Measurements from ENCODE around the gene MICAL2. TPM values are rescaled to one million over a fixed set of nuclear protein-coding genes. Genes with fewer than 3 reads are reported as not detected.

The MICAL2 gene
- total and polyA plus RNA-seq, 2 of the 13 experiments (the other 11 are each of a cell fraction or from before 2014, with no cell fraction given), result 0.78 to 1.1 TPM

DNA sequence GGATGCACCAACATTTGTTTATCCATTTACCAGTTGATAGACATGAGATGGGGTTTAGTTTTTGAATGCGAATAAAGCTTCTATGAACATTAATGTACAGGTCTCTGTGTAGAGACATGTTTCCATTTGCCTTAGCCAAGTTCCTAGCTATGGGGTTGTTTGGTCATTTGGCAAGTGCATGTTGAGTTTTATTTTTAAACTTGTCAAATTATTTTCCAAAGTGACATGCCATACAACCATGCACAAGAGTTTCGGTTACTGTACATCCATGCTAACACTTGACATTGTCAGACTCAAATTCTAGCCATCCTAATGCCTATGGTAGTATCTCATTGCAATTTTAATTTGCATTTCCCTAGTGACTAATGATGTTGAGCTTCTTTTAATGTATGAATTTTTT is 196.4 kb downstream of the MICAL2 start:
- no TSS peak for BruUV-seq (replicated peaks)
- FAIRE-seq, result no peak
- no peak for ATAC-seq
- Histone ChIP-seq H3K36me3 (replicated peaks in 1 of 2; ENCODE audit: control insufficient read depth in 1 of 2, insufficient read depth in 2 of 2, low read length in 2 of 2) (no peaks in the 10 kb centered on the region), H3K79me2 (ENCODE audit: insufficient read depth, low read length) (no peaks in the 10 kb centered on the region), H3K4me3 (replicated peaks in 1 of 3; ENCODE audit: insufficient read depth in 1 of 3, low read depth in 2 of 3, low read length in 3 of 3) (no peak overlapping the region), H3K9ac (ENCODE audit: insufficient read depth, low read depth, low read length) (no peak overlapping the region), H3K27ac (ENCODE audit: extremely low read length, insufficient read depth, low read length) (no peak overlapping the region), H3K4me2 (ENCODE audit: low read depth, low read length) (no peak overlapping the region), H3K9me3 (ENCODE audit: low read length) (no peaks in the 10 kb centered on the region), H4K20me1 (ENCODE audit: insufficient read depth, low read length) (no peaks in the 10 kb centered on the region), H3K27me3 (ENCODE audit: control insufficient read depth in 1 of 2, insufficient read depth in 2 of 2, low read length in 2 of 2) (no peaks in the 10 kb centered on the region), H2AFZ (ENCODE audit: low read length) (no peak overlapping the region), H3K4me1 (ENCODE audit: insufficient read depth, low read length) (no peaks in the 10 kb centered on the region)
- in situ Hi-C loops (cut with HindIII; ENCODE audit: extremely low pct_ligation_motif_present, low pct_unique_long_range_greater_than_20kb) (loop anchor here (25.0 kb wide), 1 partner anchor 880 kb away; no protein-coding TSS in a partner anchor), intact Hi-C loops (cut with micrococcal nuclease; ENCODE audit: unreplicated experiment) (no loop called here)
- 55% methylated on average over 2 of the region's 2 CpGs for WGBS (ENCODE audit: low lambda C conversion rate)
- ChIA-PET POLR2A (no interaction called here), CTCF (ENCODE audit: low intra/inter-chr PET ratio, low total read pairs) (no interaction called here)
- TF ChIP-seq ZNF7 (CRISPR knock-in tag; IDR thresholded peaks at IDR 0.05) (0 out of 2 replicates have a peak, but pooled peaks have one; percentile 29), FOXC1 (CRISPR knock-in tag; IDR thresholded peaks at IDR 0.05; ENCODE audit: borderline replicate concordance) (no peak)
- no peak for DNase-seq (ENCODE audit: low spot score)

DNA sequence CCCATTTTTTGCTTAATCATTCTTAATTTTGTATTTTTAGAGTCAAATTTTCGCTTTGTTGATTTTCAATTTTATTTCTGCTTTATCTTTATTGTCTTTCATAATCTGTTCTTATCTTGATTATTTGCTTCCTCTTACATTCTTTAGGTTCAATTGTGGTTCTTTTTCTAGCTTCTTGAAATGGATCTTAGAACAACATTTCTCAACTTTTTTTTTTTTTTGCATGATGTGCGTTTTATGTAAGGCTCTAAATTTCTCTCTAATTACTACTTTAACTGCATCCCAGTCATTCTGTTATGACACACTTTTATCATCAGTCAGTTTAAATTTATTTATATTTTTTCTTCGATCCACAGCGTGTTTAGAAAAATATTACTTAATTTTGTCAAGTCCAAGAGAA is 201.7 kb downstream of the MICAL2 start:
- H4K20me1 ChIP-seq (ENCODE audit: insufficient read depth, low read length), result no peaks in the 10 kb centered on the region
- WGBS (ENCODE audit: low lambda C conversion rate), result 13% methylated on average over 4 of the region's 4 CpGs
- H3K4me1 ChIP-seq (ENCODE audit: insufficient read depth, low read length), result no peaks in the 10 kb centered on the region
- FAIRE-seq, result no peak
- DNase-seq (ENCODE audit: low spot score), result no peak
- no peak overlapping the region for H3K27ac ChIP-seq (ENCODE audit: extremely low read length, insufficient read depth, low read length)
- TF ChIP-seq TP53 (CRISPR knock-in tag; conservative IDR thresholded peaks at IDR 0.05) (no peak), SRY (CRISPR knock-in tag; IDR thresholded peaks at IDR 0.05) (no peak), ZFP37 (CRISPR knock-in tag; IDR thresholded peaks at IDR 0.05; ENCODE audit: borderline replicate concordance) (no peak), RFX3 (CRISPR knock-in tag; IDR thresholded peaks at IDR 0.05) (no peak), ZNF33B (CRISPR knock-in tag; IDR thresholded peaks at IDR 0.05) (no peak), ZNF343 (CRISPR knock-in tag; IDR thresholded peaks at IDR 0.05) (no peak), TBP (CRISPR knock-in tag; IDR thresholded peaks at IDR 0.05) (no peak), EEA1 (CRISPR knock-in tag; IDR thresholded peaks at IDR 0.05; ENCODE audit: borderline replicate concordance) (no peak)
- TF ChIP-seq, protein P1, sequence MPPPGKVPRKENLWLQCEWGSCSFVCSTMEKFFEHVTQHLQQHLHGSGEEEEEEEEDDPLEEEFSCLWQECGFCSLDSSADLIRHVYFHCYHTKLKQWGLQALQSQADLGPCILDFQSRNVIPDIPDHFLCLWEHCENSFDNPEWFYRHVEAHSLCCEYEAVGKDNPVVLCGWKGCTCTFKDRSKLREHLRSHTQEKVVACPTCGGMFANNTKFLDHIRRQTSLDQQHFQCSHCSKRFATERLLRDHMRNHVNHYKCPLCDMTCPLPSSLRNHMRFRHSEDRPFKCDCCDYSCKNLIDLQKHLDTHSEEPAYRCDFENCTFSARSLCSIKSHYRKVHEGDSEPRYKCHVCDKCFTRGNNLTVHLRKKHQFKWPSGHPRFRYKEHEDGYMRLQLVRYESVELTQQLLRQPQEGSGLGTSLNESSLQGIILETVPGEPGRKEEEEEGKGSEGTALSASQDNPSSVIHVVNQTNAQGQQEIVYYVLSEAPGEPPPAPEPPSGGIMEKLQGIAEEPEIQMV (CRISPR knock-in tag; IDR thresholded peaks at IDR 0.05; ENCODE audit: low read depth), result no peak
- no peaks in the 10 kb centered on the region for H3K27me3 ChIP-seq (ENCODE audit: control insufficient read depth in 1 of 2, insufficient read depth in 2 of 2, low read length in 2 of 2)
- no peak overlapping the region for H2AFZ ChIP-seq (ENCODE audit: low read length)
- ChIA-PET POLR2A (no interaction called here), CTCF (ENCODE audit: low intra/inter-chr PET ratio, low total read pairs) (no interaction called here)
- in situ Hi-C loops (cut with HindIII; ENCODE audit: extremely low pct_ligation_motif_present, low pct_unique_long_range_greater_than_20kb), result loop anchor here (25.0 kb wide), 1 partner anchor 875 kb away; no protein-coding TSS in a partner anchor
- intact Hi-C loops (cut with micrococcal nuclease; ENCODE audit: unreplicated experiment), result no loop called here
- no peaks in the 10 kb centered on the region for H3K36me3 ChIP-seq (replicated peaks in 1 of 2; ENCODE audit: control insufficient read depth in 1 of 2, insufficient read depth in 2 of 2, low read length in 2 of 2)
- no peaks in the 10 kb centered on the region for H3K9me3 ChIP-seq (ENCODE audit: low read length)
- no peak overlapping the region for H3K9ac ChIP-seq (ENCODE audit: insufficient read depth, low read depth, low read length)
- H3K4me3 ChIP-seq (replicated peaks in 1 of 3; ENCODE audit: insufficient read depth in 1 of 3, low read depth in 2 of 3, low read length in 3 of 3), result no peak overlapping the region
- ATAC-seq, result no peak
- no TSS peak for BruUV-seq (replicated peaks)
- H3K79me2 ChIP-seq (ENCODE audit: insufficient read depth, low read length), result no peaks in the 10 kb centered on the region
- no peak overlapping the region for H3K4me2 ChIP-seq (ENCODE audit: low read depth, low read length)
